Type B pancreatic cell (in vitro differentiated cells): ENCODE results near the gene ECI1. TPM values are rescaled to one million over a fixed set of nuclear protein-coding genes. Genes with fewer than 3 reads are reported as not detected.

Experiments
- DNase-seq: peaks from one replicate; pipeline ENCODE4 v3.0.0; 2021; ENCODE audit warnings: mixed read lengths; ENCODE audit not compliant: unreplicated experiment; ENCODE audit errors: extremely low spot score
- H3K27ac Mint-ChIP-seq: 2 replicates; pipeline ENCODE4 v1.8.0; 2021; ENCODE audit warnings: mild to moderate bottlenecking, mixed read lengths
- H3K27me3 Mint-ChIP-seq: 2 replicates; pipeline ENCODE4 v1.8.0; 2021; ENCODE audit warnings: mixed read lengths
- H3K36me3 Mint-ChIP-seq: 2 replicates; pipeline ENCODE4 v1.8.0; 2021; ENCODE audit warnings: mixed read lengths
- H3K4me1 Mint-ChIP-seq: one replicate; pipeline ENCODE4 v1.8.0; 2021; ENCODE audit warnings: mixed read lengths; ENCODE audit not compliant: unreplicated experiment
- H3K4me3 Mint-ChIP-seq: 2 replicates; pipeline ENCODE4 v1.8.0; 2021; ENCODE audit warnings: mild to moderate bottlenecking, mixed read lengths
- H3K9me3 Mint-ChIP-seq: 2 replicates; pipeline ENCODE4 v1.8.0; 2021; ENCODE audit warnings: mixed read lengths
- CTCF ChIP-seq: fragments of 200-600 bp; sonication (generic); conservative IDR thresholded peaks from 2 replicates; pipeline ENCODE4 v1.5.0; 2021; ENCODE audit warnings: antibody characterized with exemption, mild to moderate bottlenecking
- total RNA-seq: library from RNA; stranded (reverse); gene quantifications from 2 replicates; pipeline ENCODE4 v1.2.1, GENCODE V29; 2021; ENCODE audit warnings: low replicate concordance

The ECI1 gene
- total RNA-seq, 1 donor from 2014 or later: 72.7 TPM

DNA sequence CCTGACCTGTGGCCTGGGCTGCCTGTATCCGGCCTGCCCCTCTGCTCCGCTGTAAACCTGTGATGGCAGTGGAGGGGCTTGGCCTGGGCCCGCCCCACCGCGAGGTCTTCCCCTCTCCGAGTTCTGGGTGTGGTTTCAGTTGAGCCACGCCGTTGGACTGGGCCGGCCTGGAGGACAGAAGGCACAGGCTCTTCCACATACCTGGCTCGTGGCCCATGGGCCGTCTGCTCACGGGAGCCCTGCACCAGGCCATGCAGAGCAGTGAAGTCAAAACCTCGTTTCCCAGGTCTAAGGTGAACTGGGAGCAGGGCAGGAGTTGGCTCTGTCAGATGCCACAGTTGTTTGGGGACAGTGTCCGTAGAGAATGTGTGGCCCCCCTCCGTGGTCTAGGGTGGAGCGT lies 22.1 kb upstream of the ECI1 start:
- no peak overlapping the region for H3K4me3 Mint-ChIP-seq
- H3K4me1 Mint-ChIP-seq: peaks cover 5% of the 10 kb centered on the region
- H3K36me3 Mint-ChIP-seq: no peaks in the 10 kb centered on the region

GRCh38 chr16:2271848-2272461 lies 20.6 kb upstream of the ECI1 start:
- no peak overlapping the region for H3K4me3 Mint-ChIP-seq
- H3K27me3 Mint-ChIP-seq: no peaks in the 10 kb centered on the region
- H3K9me3 Mint-ChIP-seq: no peaks in the 10 kb centered on the region
- H3K36me3 Mint-ChIP-seq: peaks cover under 1% of the 10 kb centered on the region
- H3K4me1 Mint-ChIP-seq: peaks cover 6% of the 10 kb centered on the region
- TF ChIP-seq CTCF: no peak
- H3K27ac Mint-ChIP-seq: no peak overlapping the region
- DNase-seq: no peak

More for the DNA sequence above, 22.1 kb upstream of the ECI1 start:
- no peaks in the 10 kb centered on the region for H3K27me3 Mint-ChIP-seq
- no peak overlapping the region for H3K27ac Mint-ChIP-seq
- no peak for DNase-seq
- TF ChIP-seq CTCF: no peak
- no peaks in the 10 kb centered on the region for H3K9me3 Mint-ChIP-seq

GRCh38 chr16:2270588-2271470 lies 19.4 kb upstream of the ECI1 start:
- no peaks in the 10 kb centered on the region for H3K27me3 Mint-ChIP-seq
- peaks cover 16% of the 10 kb centered on the region for H3K4me1 Mint-ChIP-seq
- TF ChIP-seq CTCF: no peak
- no peaks in the 10 kb centered on the region for H3K9me3 Mint-ChIP-seq
- peaks cover 5% of the 10 kb centered on the region for H3K36me3 Mint-ChIP-seq
- no peak for DNase-seq
- H3K4me3 Mint-ChIP-seq: peak overlapping the region; percentile 59
- H3K27ac Mint-ChIP-seq: no peak overlapping the region

- peaks cover 5% of the 10 kb centered on the region for H3K36me3 Mint-ChIP-seq
- H3K27me3 Mint-ChIP-seq: no peaks in the 10 kb centered on the region
- H3K4me3 Mint-ChIP-seq: peak overlapping the region; percentile 94
Measured at GRCh38 chr16:2270070-2270462, 18.7 kb upstream of the ECI1 start.

More at GRCh38 chr16:2270070-2270462, 18.7 kb upstream of the ECI1 start:
- H3K4me1 Mint-ChIP-seq: peaks cover 21% of the 10 kb centered on the region
- TF ChIP-seq CTCF: no peak
- H3K9me3 Mint-ChIP-seq: no peaks in the 10 kb centered on the region
- no peak overlapping the region for H3K27ac Mint-ChIP-seq
- DNase-seq: no peak
